Type B pancreatic cell (in vitro differentiated cells): ENCODE data around the gene IL1B. TPM values are rescaled to one million over a fixed set of nuclear protein-coding genes. Genes with fewer than 3 reads are reported as not detected.

Source experiments
- DNase-seq: peaks from one replicate; pipeline ENCODE4 v3.0.0; 2021; ENCODE audit warnings: mixed read lengths; ENCODE audit not compliant: unreplicated experiment; ENCODE audit errors: extremely low spot score
- H3K27ac Mint-ChIP-seq: 2 replicates; pipeline ENCODE4 v1.8.0; 2021; ENCODE audit warnings: mild to moderate bottlenecking, mixed read lengths
- H3K27me3 Mint-ChIP-seq: 2 replicates; pipeline ENCODE4 v1.8.0; 2021; ENCODE audit warnings: mixed read lengths
- H3K36me3 Mint-ChIP-seq: 2 replicates; pipeline ENCODE4 v1.8.0; 2021; ENCODE audit warnings: mixed read lengths
- H3K4me1 Mint-ChIP-seq: one replicate; pipeline ENCODE4 v1.8.0; 2021; ENCODE audit warnings: mixed read lengths; ENCODE audit not compliant: unreplicated experiment
- H3K4me3 Mint-ChIP-seq: 2 replicates; pipeline ENCODE4 v1.8.0; 2021; ENCODE audit warnings: mild to moderate bottlenecking, mixed read lengths
- H3K9me3 Mint-ChIP-seq: 2 replicates; pipeline ENCODE4 v1.8.0; 2021; ENCODE audit warnings: mixed read lengths
- total RNA-seq: library from RNA; stranded (reverse); gene quantifications from 2 replicates; pipeline ENCODE4 v1.2.1, GENCODE V29; 2021; ENCODE audit warnings: low replicate concordance
- TF ChIP-seq, protein P1 (sequence below): fragments of 200-600 bp; sonication (generic); conservative IDR thresholded peaks from 2 replicates; pipeline ENCODE4 v1.5.0; 2021; ENCODE audit warnings: antibody characterized with exemption, mild to moderate bottlenecking

The IL1B gene
- total RNA-seq, 1 donor from 2014 or later = 0.46 TPM

GRCh38 chr2:112839407-112840067, 3.0 kb upstream of the IL1B start:
- TF ChIP-seq, protein P1, sequence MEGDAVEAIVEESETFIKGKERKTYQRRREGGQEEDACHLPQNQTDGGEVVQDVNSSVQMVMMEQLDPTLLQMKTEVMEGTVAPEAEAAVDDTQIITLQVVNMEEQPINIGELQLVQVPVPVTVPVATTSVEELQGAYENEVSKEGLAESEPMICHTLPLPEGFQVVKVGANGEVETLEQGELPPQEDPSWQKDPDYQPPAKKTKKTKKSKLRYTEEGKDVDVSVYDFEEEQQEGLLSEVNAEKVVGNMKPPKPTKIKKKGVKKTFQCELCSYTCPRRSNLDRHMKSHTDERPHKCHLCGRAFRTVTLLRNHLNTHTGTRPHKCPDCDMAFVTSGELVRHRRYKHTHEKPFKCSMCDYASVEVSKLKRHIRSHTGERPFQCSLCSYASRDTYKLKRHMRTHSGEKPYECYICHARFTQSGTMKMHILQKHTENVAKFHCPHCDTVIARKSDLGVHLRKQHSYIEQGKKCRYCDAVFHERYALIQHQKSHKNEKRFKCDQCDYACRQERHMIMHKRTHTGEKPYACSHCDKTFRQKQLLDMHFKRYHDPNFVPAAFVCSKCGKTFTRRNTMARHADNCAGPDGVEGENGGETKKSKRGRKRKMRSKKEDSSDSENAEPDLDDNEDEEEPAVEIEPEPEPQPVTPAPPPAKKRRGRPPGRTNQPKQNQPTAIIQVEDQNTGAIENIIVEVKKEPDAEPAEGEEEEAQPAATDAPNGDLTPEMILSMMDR = no peak
- H3K27me3 Mint-ChIP-seq = peaks cover 28% of the 10 kb centered on the region
- no peak overlapping the region for H3K4me3 Mint-ChIP-seq
- no peak for DNase-seq
- peaks cover 9% of the 10 kb centered on the region for H3K9me3 Mint-ChIP-seq
- no peaks in the 10 kb centered on the region for H3K36me3 Mint-ChIP-seq
- no peak overlapping the region for H3K27ac Mint-ChIP-seq
- peaks cover 15% of the 10 kb centered on the region for H3K4me1 Mint-ChIP-seq

DNA sequence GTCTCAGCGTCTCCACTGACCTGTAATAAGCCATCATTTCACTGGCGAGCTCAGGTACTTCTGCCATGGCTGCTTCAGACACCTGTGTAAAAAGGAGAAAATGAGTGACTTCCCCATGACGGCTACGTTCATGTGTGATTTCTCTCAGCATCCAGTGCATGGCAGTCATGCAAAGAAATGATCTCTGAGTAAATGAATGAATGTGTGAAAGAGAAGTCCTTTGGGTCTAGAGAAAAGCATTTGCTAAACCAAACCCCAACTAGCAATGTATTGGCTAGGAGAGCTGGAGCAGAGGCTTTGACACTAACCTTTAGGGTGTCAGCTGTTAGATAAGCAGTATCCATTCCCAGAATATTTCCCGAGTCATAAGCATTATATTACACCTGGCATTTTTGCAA, 417 bp downstream of the IL1B start:
- Mint-ChIP-seq H3K4me3 (no peak overlapping the region), H3K36me3 (no peaks in the 10 kb centered on the region), H3K27me3 (peaks cover 18% of the 10 kb centered on the region), H3K9me3 (peaks cover 1% of the 10 kb centered on the region), H3K4me1 (peaks cover 22% of the 10 kb centered on the region), H3K27ac (no peak overlapping the region)
- TF ChIP-seq, protein P1 = no peak
- DNase-seq = no peak

DNA sequence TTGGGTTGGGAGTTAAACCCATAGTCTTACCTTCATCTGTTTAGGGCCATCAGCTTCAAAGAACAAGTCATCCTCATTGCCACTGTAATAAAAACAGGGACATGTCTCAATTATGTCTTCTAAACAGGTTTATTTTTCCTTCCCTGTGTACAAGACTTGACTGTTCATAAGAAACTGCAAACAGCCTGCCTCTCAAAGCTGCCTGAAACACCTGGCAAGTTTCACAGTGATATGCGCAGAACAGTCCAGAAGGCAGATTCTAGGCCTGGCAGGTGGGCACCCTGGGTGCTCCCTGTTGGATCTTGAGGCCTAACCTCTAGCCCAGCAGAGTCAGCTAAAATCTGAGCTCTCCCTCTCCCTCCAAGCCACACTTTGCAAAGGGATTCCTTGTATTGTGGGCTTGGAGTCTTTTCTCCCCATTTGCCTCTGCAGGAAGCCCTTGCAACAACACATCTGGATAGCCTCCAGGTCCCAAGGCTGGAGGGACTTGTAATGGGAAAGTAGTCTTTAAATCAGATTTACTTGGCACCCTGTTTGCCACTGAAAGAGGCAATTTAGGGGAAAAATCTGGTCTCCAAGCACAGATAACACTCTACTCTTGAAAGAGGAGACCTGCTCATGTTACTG, 930 bp downstream of the IL1B start:
- TF ChIP-seq, protein P1 = no peak
- Mint-ChIP-seq H3K36me3 (no peaks in the 10 kb centered on the region), H3K27ac (no peak overlapping the region), H3K27me3 (peaks cover 17% of the 10 kb centered on the region), H3K4me3 (no peak overlapping the region), H3K4me1 (peaks cover 22% of the 10 kb centered on the region), H3K9me3 (no peaks in the 10 kb centered on the region)
- DNase-seq = no peak

- Mint-ChIP-seq H3K27me3 (peaks cover 17% of the 10 kb centered on the region), H3K27ac (no peak overlapping the region), H3K36me3 (no peaks in the 10 kb centered on the region), H3K4me3 (no peak overlapping the region), H3K4me1 (peaks cover 22% of the 10 kb centered on the region), H3K9me3 (no peaks in the 10 kb centered on the region)
- TF ChIP-seq, protein P1 = no peak
- DNase-seq = no peak
These were observed 1.5 kb downstream of the IL1B start for GRCh38 chr2:112835061-112835501.

DNA sequence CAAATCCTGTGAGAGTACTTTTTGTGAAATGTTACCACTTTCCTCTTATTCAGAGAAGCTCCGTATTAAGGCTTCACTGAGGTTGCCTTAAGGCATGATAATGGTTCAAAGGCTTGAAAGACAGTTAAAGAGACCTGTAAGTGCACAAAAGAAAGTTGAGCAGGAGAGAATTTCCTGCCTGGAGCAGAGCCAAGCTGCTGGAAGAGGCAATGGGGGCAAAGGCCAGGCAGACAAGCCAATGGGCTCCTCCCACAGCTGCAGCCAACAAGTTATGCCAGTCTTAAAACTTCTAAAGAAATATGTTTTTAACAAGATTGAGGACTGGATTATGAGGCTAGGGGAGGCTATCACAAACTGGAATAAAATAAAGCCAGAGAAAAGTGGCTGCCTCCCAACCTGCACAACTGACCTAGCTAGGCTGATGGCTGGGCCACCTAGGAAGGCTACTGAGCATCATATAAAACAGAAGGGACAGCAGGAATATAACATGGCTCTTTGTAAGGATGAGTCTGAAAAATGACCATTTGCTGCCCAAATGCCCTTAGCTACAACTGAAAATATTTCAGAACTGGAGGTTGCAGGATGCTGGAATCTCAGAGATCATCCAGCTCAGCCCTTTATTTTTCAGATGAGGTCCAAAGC, 2.1 kb downstream of the IL1B start:
- DNase-seq = no peak
- Mint-ChIP-seq H3K9me3 (no peaks in the 10 kb centered on the region), H3K4me3 (peak overlapping the region; percentile 10), H3K36me3 (no peaks in the 10 kb centered on the region), H3K27me3 (peaks cover 13% of the 10 kb centered on the region), H3K27ac (peak overlapping the region; percentile 5), H3K4me1 (peaks cover 22% of the 10 kb centered on the region)
- TF ChIP-seq, protein P1 = no peak
